Measurements from ENCODE around the gene ZNF592. TPM values are rescaled to one million over a fixed set of nuclear protein-coding genes. Genes with fewer than 3 reads are reported as not detected.

Gene ZNF592
- total RNA-seq, 1 experiment from 2014 or later, result 49.6 TPM

DNA sequence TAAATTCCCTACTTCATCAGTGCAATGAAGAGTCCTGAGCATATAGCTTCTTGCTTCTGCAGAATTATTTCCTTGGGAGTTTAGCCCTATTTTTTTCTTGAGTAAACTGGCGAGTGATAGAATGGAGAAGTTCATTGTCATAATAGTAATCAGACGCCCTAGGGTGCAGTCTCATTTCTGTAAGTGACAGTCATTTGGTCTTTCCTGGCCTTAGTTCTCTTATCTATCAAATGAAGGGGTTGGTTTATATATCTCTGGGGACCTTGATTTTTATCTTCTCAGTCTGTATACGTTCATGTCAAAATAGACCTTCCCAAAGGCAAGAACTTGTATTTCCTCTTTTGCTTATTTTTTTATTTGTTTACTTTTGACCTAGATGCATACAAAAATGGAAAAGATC lies 58.8 kb downstream of the ZNF592 start:
- H3K9me3 Mint-ChIP-seq (ENCODE audit: low read depth, unreplicated experiment), result no peaks in the 10 kb centered on the region
- CTCF ChIA-PET, result no interaction called here

GRCh38 chr15:84810073-84810840 lies 61.9 kb downstream of the ZNF592 start:
- CTCF ChIA-PET, result interaction anchor here (0.8 to 1.4 kb wide), 3 partner anchors 10 to 120 kb away, joined by 3 to 5 read pairs (median 3); no protein-coding TSS in a partner anchor
- H3K27ac Mint-ChIP-seq (ENCODE audit: unreplicated experiment), result no peak overlapping the region
- DNase-seq, result no peak
- no peaks in the 10 kb centered on the region for H3K4me1 Mint-ChIP-seq (ENCODE audit: low read depth, unreplicated experiment)
- H3K4me3 Mint-ChIP-seq (ENCODE audit: low read depth, unreplicated experiment), result no peak overlapping the region
- intact Hi-C loops (cut with micrococcal nuclease; ENCODE audit: unreplicated experiment), result no loop called here
- TF ChIP-seq, protein P1, sequence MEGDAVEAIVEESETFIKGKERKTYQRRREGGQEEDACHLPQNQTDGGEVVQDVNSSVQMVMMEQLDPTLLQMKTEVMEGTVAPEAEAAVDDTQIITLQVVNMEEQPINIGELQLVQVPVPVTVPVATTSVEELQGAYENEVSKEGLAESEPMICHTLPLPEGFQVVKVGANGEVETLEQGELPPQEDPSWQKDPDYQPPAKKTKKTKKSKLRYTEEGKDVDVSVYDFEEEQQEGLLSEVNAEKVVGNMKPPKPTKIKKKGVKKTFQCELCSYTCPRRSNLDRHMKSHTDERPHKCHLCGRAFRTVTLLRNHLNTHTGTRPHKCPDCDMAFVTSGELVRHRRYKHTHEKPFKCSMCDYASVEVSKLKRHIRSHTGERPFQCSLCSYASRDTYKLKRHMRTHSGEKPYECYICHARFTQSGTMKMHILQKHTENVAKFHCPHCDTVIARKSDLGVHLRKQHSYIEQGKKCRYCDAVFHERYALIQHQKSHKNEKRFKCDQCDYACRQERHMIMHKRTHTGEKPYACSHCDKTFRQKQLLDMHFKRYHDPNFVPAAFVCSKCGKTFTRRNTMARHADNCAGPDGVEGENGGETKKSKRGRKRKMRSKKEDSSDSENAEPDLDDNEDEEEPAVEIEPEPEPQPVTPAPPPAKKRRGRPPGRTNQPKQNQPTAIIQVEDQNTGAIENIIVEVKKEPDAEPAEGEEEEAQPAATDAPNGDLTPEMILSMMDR (IDR thresholded peaks at IDR 0.05; ENCODE audit: unreplicated experiment), result no peak
- H3K27me3 Mint-ChIP-seq (ENCODE audit: unreplicated experiment), result no peaks in the 10 kb centered on the region
- BruUV-seq (replicated peaks), result no TSS peak
- no peaks in the 10 kb centered on the region for H3K9me3 Mint-ChIP-seq (ENCODE audit: low read depth, unreplicated experiment)
- H3K36me3 Mint-ChIP-seq (ENCODE audit: insufficient read depth, unreplicated experiment), result peaks cover 18% of the 10 kb centered on the region

More for the DNA sequence above, 58.8 kb downstream of the ZNF592 start:
- Mint-ChIP-seq H3K27ac (ENCODE audit: unreplicated experiment) (no peak overlapping the region), H3K27me3 (ENCODE audit: unreplicated experiment) (no peaks in the 10 kb centered on the region), H3K4me3 (ENCODE audit: low read depth, unreplicated experiment) (no peak overlapping the region), H3K4me1 (ENCODE audit: low read depth, unreplicated experiment) (peaks cover 8% of the 10 kb centered on the region), H3K36me3 (ENCODE audit: insufficient read depth, unreplicated experiment) (peaks cover 31% of the 10 kb centered on the region)
- no peak for DNase-seq
- TF ChIP-seq, protein P1 (IDR thresholded peaks at IDR 0.05; ENCODE audit: unreplicated experiment), result no peak
- intact Hi-C loops (cut with micrococcal nuclease; ENCODE audit: unreplicated experiment), result no loop called here
- no TSS peak for BruUV-seq (replicated peaks)

GRCh38 chr15:84811151-84811550 lies 62.8 kb downstream of the ZNF592 start:
- H3K27ac Mint-ChIP-seq (ENCODE audit: unreplicated experiment), result no peak overlapping the region
- H3K9me3 Mint-ChIP-seq (ENCODE audit: low read depth, unreplicated experiment), result no peaks in the 10 kb centered on the region
- peaks cover 18% of the 10 kb centered on the region for H3K36me3 Mint-ChIP-seq (ENCODE audit: insufficient read depth, unreplicated experiment)
- no TSS peak for BruUV-seq (replicated peaks)
- TF ChIP-seq, protein P1 (IDR thresholded peaks at IDR 0.05; ENCODE audit: unreplicated experiment), result no peak
- no peak for DNase-seq
- no peaks in the 10 kb centered on the region for H3K27me3 Mint-ChIP-seq (ENCODE audit: unreplicated experiment)
- no peak overlapping the region for H3K4me3 Mint-ChIP-seq (ENCODE audit: low read depth, unreplicated experiment)
- intact Hi-C loops (cut with micrococcal nuclease; ENCODE audit: unreplicated experiment), result no loop called here
- CTCF ChIA-PET, result interaction anchor here (0.5 to 1.4 kb wide), 4 partner anchors 12 to 358 kb away, joined by 3 to 5 read pairs (median 4); no protein-coding TSS in a partner anchor
- no peaks in the 10 kb centered on the region for H3K4me1 Mint-ChIP-seq (ENCODE audit: low read depth, unreplicated experiment)

DNA sequence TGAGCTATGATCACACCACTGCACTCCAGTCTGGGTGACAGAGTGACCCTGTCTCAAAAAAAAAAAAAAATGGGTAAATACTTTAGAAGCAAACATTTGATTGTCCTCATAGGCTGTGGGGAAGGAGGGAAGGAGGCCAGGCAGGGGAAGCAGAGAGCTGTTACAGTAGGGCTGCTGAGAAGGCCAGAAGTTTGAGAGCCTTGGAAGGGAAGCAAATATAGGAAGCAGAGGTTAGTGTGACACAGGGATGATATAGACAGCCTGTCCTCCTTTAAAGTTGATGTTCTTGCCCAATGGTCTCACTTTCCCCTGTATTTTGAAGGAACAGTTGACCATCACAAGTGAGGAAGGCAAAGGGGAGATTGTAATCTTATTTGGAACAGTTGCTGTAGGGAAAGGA lies 63.4 kb downstream of the ZNF592 start:
- intact Hi-C loops (cut with micrococcal nuclease; ENCODE audit: unreplicated experiment), result no loop called here
- H3K36me3 Mint-ChIP-seq (ENCODE audit: insufficient read depth, unreplicated experiment), result peaks cover 18% of the 10 kb centered on the region
- CTCF ChIA-PET, result interaction anchor here (0.6 to 1.4 kb wide), 3 partner anchors 11 to 357 kb away, joined by 3 to 5 read pairs (median 4); no protein-coding TSS in a partner anchor

More for the DNA sequence above, 63.4 kb downstream of the ZNF592 start:
- no peak for DNase-seq
- BruUV-seq (replicated peaks), result no TSS peak
- Mint-ChIP-seq H3K27ac (ENCODE audit: unreplicated experiment) (peak overlapping the region; percentile 45), H3K9me3 (ENCODE audit: low read depth, unreplicated experiment) (no peaks in the 10 kb centered on the region), H3K27me3 (ENCODE audit: unreplicated experiment) (no peaks in the 10 kb centered on the region), H3K4me3 (ENCODE audit: low read depth, unreplicated experiment) (no peak overlapping the region), H3K4me1 (ENCODE audit: low read depth, unreplicated experiment) (no peaks in the 10 kb centered on the region)
- TF ChIP-seq, protein P1 (IDR thresholded peaks at IDR 0.05; ENCODE audit: unreplicated experiment), result no peak
